Cardiac muscle cell (in vitro differentiated cells and primary cell): ENCODE measurements around the gene RERE. TPM values are rescaled to one million over a fixed set of nuclear protein-coding genes. Genes with fewer than 3 reads are reported as not detected.

Experiments
- DNase-seq, 2 donors: peaks; one replicate each; pipeline versions ENCODE4 v3.0.0 to v3.0.0-alpha.2; 2010 to 2017; ENCODE audit warnings: low read depth in 1 of 2, low spot score in 1 of 2
- H3K27ac ChIP-seq: fragments of 200-600 bp; sonication (generic); 2 replicates; pipeline ENCODE4 v1.5.1; 2016
- H3K27me3 ChIP-seq: fragments of 200-600 bp; sonication (generic); 2 replicates; pipeline ENCODE4 v1.6.0; 2016; ENCODE audit warnings: control low read depth
- H3K36me3 ChIP-seq: fragments of 200-600 bp; sonication (generic); 2 replicates; pipeline ENCODE4 v1.5.1; 2016; ENCODE audit warnings: control low read depth
- H3K4me1 ChIP-seq: fragments of 200-600 bp; sonication (generic); 2 replicates; pipeline ENCODE4 v1.8.1; 2017; ENCODE audit warnings: low read depth, mild to moderate bottlenecking, mixed run types
- H3K4me3 ChIP-seq: fragments of 200-600 bp; sonication (generic); 2 replicates; pipeline ENCODE4 v1.5.1; 2016; ENCODE audit warnings: mild to moderate bottlenecking
- H3K9me3 ChIP-seq: fragments of 200-600 bp; sonication (generic); 2 replicates; pipeline ENCODE4 v1.5.1; 2017; ENCODE audit warnings: low read depth, mild to moderate bottlenecking, control low read depth
- polyA plus RNA-seq: library from polyadenylated mRNA; unstranded; fragments of >200 nt; fragmentation: Nextera tagmentation; extraction: Ambion mirVana; gene quantifications from 2 replicates; pipeline ENCODE4 v1.2.1, GENCODE V29; 2016
- total RNA-seq: library from RNA; depleted of rRNA; stranded (reverse); fragments of >200 nt; gene quantifications from 2 replicates; pipeline ENCODE4 v1.2.3, GENCODE V29; 2016
- TF ChIP-seq, protein P1 (sequence below): IDR thresholded peaks from 2 replicates; pipeline ENCODE4 v1.5.1; 2012; ENCODE audit warnings: low read depth, mild to moderate bottlenecking, low read length

Gene RERE
- total and polyA plus RNA-seq, 2 experiments from 2014 or later: 72.5 to 81.0 TPM

DNA sequence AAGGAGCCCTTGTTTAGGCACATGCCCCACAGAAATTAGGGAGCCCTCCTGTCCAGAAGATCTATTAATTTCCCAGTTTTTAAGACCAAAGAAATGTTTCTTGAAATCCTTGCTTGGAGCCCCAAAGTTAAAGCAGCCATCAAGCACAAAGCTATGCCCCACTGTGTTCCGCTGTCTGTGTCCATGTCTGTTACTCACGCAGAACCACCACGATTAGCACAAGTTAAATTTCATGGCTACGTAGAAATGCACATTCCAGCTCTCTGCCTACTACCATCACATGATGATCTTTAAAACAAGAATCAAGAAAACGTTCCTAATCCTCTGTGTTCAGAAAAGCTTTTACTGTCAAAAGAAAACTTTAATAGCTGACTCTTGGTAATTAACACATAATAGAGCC, 238.5 kb downstream of the RERE start:
- Histone ChIP-seq H3K4me3 (no peak overlapping the region), H3K36me3 (no peaks in the 10 kb centered on the region), H3K27ac (peak overlapping the region; percentile 75), H3K9me3 (no peaks in the 10 kb centered on the region), H3K27me3 (no peaks in the 10 kb centered on the region), H3K4me1 (peaks cover 26% of the 10 kb centered on the region)
- DNase-seq: no peak
- TF ChIP-seq, protein P1, sequence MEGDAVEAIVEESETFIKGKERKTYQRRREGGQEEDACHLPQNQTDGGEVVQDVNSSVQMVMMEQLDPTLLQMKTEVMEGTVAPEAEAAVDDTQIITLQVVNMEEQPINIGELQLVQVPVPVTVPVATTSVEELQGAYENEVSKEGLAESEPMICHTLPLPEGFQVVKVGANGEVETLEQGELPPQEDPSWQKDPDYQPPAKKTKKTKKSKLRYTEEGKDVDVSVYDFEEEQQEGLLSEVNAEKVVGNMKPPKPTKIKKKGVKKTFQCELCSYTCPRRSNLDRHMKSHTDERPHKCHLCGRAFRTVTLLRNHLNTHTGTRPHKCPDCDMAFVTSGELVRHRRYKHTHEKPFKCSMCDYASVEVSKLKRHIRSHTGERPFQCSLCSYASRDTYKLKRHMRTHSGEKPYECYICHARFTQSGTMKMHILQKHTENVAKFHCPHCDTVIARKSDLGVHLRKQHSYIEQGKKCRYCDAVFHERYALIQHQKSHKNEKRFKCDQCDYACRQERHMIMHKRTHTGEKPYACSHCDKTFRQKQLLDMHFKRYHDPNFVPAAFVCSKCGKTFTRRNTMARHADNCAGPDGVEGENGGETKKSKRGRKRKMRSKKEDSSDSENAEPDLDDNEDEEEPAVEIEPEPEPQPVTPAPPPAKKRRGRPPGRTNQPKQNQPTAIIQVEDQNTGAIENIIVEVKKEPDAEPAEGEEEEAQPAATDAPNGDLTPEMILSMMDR: no peak

DNA sequence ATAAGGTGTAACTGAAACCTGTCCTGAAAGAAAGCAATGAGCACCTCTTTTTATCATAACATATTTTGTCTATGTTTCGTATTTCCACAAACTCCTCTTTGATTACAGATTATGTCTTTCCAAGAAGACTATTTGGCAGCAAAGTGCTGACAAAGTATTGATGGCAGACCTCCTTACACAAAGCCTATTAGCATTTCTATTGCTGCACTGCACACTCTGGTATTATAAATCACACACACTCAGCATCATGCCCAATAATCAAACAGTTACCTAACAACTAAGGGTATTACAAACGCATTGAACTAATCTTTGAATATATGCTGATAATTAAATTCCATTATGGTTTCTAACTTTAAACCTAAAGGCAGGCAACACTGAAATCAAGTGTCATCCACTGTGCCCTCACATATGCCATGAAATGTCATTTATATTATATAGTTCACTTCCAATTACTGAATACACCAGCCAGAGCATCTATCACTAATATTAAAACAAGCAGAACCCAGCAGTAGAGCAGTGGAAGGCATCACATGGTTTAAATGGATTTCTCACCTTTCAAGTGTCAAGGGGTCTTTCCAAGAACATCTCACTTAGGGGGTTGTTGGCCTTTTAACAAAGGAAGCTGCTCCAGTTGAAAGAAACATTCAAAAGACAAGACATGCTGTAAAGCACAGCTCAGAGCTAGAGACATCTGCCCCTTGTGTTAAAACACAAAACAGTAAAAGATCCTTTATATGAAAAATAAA, 239.1 kb downstream of the RERE start:
- Histone ChIP-seq H3K9me3 (no peaks in the 10 kb centered on the region), H3K27me3 (no peaks in the 10 kb centered on the region), H3K27ac (peak overlapping the region; percentile 75), H3K4me1 (peaks cover 26% of the 10 kb centered on the region), H3K4me3 (no peak overlapping the region), H3K36me3 (no peaks in the 10 kb centered on the region)
- DNase-seq: no peak
- TF ChIP-seq, protein P1: no peak

DNA sequence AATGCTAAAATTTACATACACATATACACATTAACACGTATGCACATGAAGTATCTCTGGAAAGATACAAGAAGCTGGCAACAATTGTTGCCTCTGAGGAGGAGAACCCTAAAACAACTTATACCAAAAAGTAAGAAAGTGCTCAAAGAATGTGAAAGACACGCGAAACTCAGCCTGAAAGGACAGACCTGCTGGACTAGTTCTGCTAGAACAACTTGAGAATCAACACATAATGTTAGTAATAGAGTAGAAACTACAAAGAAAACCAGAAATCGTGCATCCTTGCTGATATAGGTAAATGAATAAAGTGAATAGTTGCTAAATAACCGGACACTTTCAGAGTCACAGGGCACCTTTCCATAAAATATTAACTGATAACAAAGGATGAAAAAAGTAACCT, 242.5 kb downstream of the RERE start:
- TF ChIP-seq, protein P1: no peak
- no peak for DNase-seq
- no peaks in the 10 kb centered on the region for H3K36me3 ChIP-seq
- no peak overlapping the region for H3K4me3 ChIP-seq
- no peaks in the 10 kb centered on the region for H3K27me3 ChIP-seq
- no peaks in the 10 kb centered on the region for H3K9me3 ChIP-seq
- no peak overlapping the region for H3K27ac ChIP-seq
- peaks cover 35% of the 10 kb centered on the region for H3K4me1 ChIP-seq

DNA sequence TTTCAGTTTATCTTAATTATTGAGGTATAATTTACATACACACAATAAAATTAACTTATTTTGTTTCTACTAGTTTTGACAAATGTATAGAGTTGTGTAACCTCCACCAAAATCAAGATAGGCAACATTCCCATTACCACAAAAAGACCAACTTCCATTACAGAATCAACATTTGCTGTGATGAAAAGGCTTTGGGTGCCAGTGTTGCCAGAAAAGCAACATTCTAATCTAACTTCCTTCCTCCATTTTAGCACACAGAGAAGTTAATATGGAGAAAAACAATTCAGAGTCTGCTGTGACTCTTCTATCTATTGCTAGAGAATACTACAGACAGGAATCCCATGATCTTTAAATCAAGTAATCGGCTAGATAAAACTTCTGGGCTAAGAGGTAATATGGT, 245.3 kb downstream of the RERE start:
- Histone ChIP-seq H3K4me3 (no peak overlapping the region), H3K9me3 (no peaks in the 10 kb centered on the region), H3K36me3 (no peaks in the 10 kb centered on the region), H3K27me3 (no peaks in the 10 kb centered on the region), H3K4me1 (peaks cover 36% of the 10 kb centered on the region), H3K27ac (peak overlapping the region; percentile 81)
- TF ChIP-seq, protein P1: no peak
- peak in 1 of 2 donors; percentile 75 for DNase-seq

DNA sequence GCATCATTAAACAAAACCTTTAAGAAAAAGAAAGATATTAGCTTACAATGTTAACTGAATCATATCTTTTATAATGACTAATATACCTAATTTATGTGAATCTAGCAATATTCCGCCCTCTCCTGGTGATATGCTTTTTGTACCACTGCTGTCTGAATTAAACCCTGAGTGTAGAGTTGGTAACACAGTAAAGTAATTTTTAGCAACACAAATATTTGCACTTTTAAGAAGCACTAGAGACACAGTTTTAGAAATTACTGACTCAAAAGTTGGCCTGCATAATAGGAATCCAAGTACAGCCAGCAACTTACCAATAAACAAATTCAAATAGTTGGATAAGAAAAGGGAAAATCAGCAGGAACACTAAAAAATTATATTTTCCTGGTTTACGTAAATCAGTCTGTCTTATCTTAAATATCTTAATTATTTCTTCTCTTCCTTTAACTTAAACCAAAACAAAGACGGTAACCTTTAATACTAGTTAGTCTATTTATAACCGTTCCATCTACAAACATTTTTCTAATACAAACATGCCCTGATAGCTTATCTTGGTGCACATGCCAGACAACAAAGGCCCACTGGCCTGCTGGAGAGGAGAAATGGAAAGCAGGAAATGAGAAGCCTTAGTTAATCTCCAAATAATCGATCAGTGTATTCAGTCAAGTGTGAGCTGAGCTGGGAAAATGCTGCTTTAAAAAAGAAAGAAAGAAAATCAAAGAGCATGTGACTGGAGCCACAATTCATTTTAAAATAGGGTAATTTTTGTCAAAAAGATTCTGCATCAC, 246.0 kb downstream of the RERE start:
- Histone ChIP-seq H3K9me3 (no peaks in the 10 kb centered on the region), H3K4me3 (no peak overlapping the region), H3K27me3 (no peaks in the 10 kb centered on the region), H3K27ac (peak overlapping the region; percentile 81), H3K36me3 (no peaks in the 10 kb centered on the region), H3K4me1 (peaks cover 38% of the 10 kb centered on the region)
- DNase-seq: peak; percentile 45 to 70
- TF ChIP-seq, protein P1: peak; percentile 58
